ENCODE measurements around the gene TPRKB.

DNA sequence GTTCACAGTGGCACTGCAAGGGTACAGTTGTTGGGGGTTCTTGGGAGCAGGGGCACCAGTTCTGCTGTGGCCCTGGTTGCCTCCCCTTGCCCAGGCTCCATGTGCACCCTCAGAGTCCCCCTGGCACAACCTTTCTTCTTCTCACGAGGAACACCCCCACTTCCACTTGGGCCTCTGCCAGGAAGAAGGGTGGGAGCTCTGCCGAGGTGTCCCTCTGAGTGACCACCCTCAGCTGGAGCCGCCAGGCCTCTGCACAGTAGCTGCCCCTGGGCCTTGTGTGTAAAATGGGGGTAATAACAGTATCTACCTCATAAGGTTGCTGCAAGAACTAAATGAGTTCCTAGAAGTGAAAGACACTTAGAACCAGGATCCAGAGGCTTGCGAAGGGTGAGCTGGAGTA lies 8.4 kb downstream of the TPRKB start:
- TF ChIP-seq, protein P1, sequence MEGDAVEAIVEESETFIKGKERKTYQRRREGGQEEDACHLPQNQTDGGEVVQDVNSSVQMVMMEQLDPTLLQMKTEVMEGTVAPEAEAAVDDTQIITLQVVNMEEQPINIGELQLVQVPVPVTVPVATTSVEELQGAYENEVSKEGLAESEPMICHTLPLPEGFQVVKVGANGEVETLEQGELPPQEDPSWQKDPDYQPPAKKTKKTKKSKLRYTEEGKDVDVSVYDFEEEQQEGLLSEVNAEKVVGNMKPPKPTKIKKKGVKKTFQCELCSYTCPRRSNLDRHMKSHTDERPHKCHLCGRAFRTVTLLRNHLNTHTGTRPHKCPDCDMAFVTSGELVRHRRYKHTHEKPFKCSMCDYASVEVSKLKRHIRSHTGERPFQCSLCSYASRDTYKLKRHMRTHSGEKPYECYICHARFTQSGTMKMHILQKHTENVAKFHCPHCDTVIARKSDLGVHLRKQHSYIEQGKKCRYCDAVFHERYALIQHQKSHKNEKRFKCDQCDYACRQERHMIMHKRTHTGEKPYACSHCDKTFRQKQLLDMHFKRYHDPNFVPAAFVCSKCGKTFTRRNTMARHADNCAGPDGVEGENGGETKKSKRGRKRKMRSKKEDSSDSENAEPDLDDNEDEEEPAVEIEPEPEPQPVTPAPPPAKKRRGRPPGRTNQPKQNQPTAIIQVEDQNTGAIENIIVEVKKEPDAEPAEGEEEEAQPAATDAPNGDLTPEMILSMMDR (IDR thresholded peaks at IDR 0.05) = no peak
- no peak for TF ChIP-seq POLR2A (IDR thresholded peaks at IDR 0.05)

All from testis (tissue), 2 donors.